Heart right ventricle (tissue), 16 donors: ENCODE results near the gene PEX13. TPM values are rescaled to one million over a fixed set of nuclear protein-coding genes. Genes with fewer than 3 reads are reported as not detected.

Experiments
- ATAC-seq, 8 donors: fragments of 200-7000 bp; cut with Tn5 transposase; one replicate each; pipeline ENCODE4 v1.9.1; 2020; ENCODE audit warnings: mild to moderate bottlenecking in 8 of 8, moderate library complexity in 8 of 8, moderate number of reproducible peaks in 1 of 8
- DNase-seq, 2 donors: peaks; one replicate each; pipeline ENCODE4 v3.0.0-alpha.2; 2020
- H3K27ac ChIP-seq, 10 donors: fragments of 200-600 bp; sonication (generic) in 2 of 10; one replicate each; pipeline versions ENCODE4 v1.5.0 to v1.8.0; 2020 to 2022; ENCODE audit warnings: mild to moderate bottlenecking in 3 of 10
- H3K27me3 ChIP-seq, 7 donors: fragments of 200-600 bp; one replicate each; pipeline ENCODE4 v1.8.0; 2021 to 2022; ENCODE audit warnings: mild to moderate bottlenecking in 2 of 7
- H3K36me3 ChIP-seq, 9 donors: fragments of 200-600 bp; sonication (generic) in 1 of 9; one replicate each; pipeline versions ENCODE4 v1.5.0 to v1.8.0; 2020 to 2022; ENCODE audit warnings: mild to moderate bottlenecking in 2 of 9
- H3K4me1 ChIP-seq, 9 donors: fragments of 200-600 bp; sonication (generic) in 1 of 9; one replicate each; pipeline versions ENCODE4 v1.5.0 to v1.8.0; 2020 to 2022; ENCODE audit warnings: mild to moderate bottlenecking in 4 of 9
- H3K4me3 ChIP-seq, 10 donors: fragments of 200-600 bp; sonication (generic) in 2 of 10; one replicate each; pipeline versions ENCODE4 v1.5.0 to v1.8.0; 2020 to 2022; ENCODE audit warnings: mild to moderate bottlenecking in 7 of 10, moderate library complexity in 2 of 10
- H3K9me3 ChIP-seq, 11 donors: fragments of 200-600 bp in 10 of 11; sonication (generic) in 2 of 11; one replicate each; pipeline versions ENCODE4 v1.5.0 to v1.8.0; 2013 to 2022; ENCODE audit warnings: mild to moderate bottlenecking in 2 of 11, control low read depth in 1 of 11, moderate library complexity in 1 of 11
- WGBS, 2 donors: extraction: QIAGEN DNeasy Blood & Tissue Kit; methylation state at CpG; one replicate each; pipeline ENCODE4 v1.1.7; 2013; ENCODE audit warnings: inconsistent platforms in 1 of 2; 5-methylcytosine and 5-hydroxymethylcytosine counted together
- intact Hi-C, 10 donors: fragments of 100-400 bp; cut with DNase I; formaldehyde crosslinking; loops; one replicate each; pipeline versions ENCODE4 v1.11.1 to v1.14.2; 2022
- polyA plus RNA-seq, 2 donors: library from polyadenylated mRNA; stranded (reverse); fragments of 200-250 nt; gene quantifications; one replicate each; pipeline ENCODE4 v1.2.3, GENCODE V29; 2013
- total RNA-seq, 10 donors: library from RNA; stranded (reverse); fragmentation: NEBNext Ultra II Directional in 3 of 10; extraction: Animal tissue kit (Norgen Biotek cat#: 25700) in 3 of 10; gene quantifications; one replicate each; pipeline versions ENCODE4 v1.2.1 to v1.2.4, GENCODE V29; 2021 to 2023
- TF ChIP-seq, protein P1 (sequence below), 9 donors: fragments of 200-600 bp; sonication (generic) in 2 of 9; IDR thresholded peaks; one replicate each; pipeline versions ENCODE4 v1.5.0 to v1.8.0; 2021 to 2022; ENCODE audit warnings: antibody characterized with exemption in 9 of 9, mild to moderate bottlenecking in 5 of 9, moderate library complexity in 1 of 9
- donor health status: Arrhythmogenic right ventricular cardiomyopathy.
- donor health status: ischemic (EF 13 %, LVEDD 7.1; RV severe dilation, severe dysfunction).
- donor health status: healthy with polysubstance abuse.
- donor health status: DM: no; HTN: yes; CAD: no.
- donor health status: DM: no; HTN: no; CAD: no.
- donor health status: ischemic (EF 25% LVEDD 6.9; RV normal size, moderate dysfunction).
- donor health status: ischemic (EF 25% LVEDD 5.7; RV mildly dilated, moderate dysfunction).
- donor health status: healthy.
- donor health status: DM: yes; HTN: yes; CAD: no.
- donor health status: Ischemic cardiomyopathy.
- donor health status: ischemic (EF 35%, LVEDD 5.7; RV mildly dilated, moderate dysfunction).
- donor health status: nonischemic (EF 11% LVEDD 7.7; RV severe dilation, severe dysfunction).
- donor health status: DM: yes; HTN: yes; CAD: no.
- donor health status: PGD.
- donor health status: ischemic (EF 29% LVEDD 5.4; RV normal size, mild dysfunction).
- donor health status: nonischemic (EF 23%, LVEDD 6.1; RV moderate dilation, normal function).

PEX13 gene
- total and polyA plus RNA-seq, 12 donors = 11.9 to 27.8 (median 23.9) TPM

DNA sequence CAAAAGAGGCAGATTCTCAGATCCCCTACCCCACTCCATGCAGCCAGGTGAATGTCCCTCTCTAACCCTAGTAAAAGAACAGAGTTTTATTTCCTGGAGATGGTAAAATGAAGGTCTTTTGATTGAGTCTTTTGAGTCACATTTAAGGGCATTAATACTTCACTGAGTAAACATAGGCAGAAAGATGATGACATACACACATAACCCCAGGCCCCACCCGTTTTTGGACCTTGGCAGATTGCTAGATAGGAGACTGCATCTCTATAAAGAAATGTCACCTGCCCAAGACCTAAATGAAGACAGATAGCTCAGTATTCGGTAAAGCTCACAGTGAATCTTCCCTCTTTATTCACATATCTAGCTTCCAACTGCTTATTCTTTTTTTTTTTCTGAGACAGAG is 28.3 kb upstream of the PEX13 start:
- 77 to 84% methylated on average over 2 of the region's 2 CpGs for WGBS, 2 donors
- peaks cover 0 to 9% (median 0%) of the 10 kb centered on the region in 9 donors for H3K4me1 ChIP-seq
- no peak overlapping the region for H3K4me3 ChIP-seq
- ATAC-seq (no peak), DNase-seq (no peak)
- H3K27ac ChIP-seq = no peak overlapping the region
- H3K27me3 ChIP-seq = no peaks in the 10 kb centered on the region
- H3K36me3 ChIP-seq = no peaks in the 10 kb centered on the region
- TF ChIP-seq, protein P1, sequence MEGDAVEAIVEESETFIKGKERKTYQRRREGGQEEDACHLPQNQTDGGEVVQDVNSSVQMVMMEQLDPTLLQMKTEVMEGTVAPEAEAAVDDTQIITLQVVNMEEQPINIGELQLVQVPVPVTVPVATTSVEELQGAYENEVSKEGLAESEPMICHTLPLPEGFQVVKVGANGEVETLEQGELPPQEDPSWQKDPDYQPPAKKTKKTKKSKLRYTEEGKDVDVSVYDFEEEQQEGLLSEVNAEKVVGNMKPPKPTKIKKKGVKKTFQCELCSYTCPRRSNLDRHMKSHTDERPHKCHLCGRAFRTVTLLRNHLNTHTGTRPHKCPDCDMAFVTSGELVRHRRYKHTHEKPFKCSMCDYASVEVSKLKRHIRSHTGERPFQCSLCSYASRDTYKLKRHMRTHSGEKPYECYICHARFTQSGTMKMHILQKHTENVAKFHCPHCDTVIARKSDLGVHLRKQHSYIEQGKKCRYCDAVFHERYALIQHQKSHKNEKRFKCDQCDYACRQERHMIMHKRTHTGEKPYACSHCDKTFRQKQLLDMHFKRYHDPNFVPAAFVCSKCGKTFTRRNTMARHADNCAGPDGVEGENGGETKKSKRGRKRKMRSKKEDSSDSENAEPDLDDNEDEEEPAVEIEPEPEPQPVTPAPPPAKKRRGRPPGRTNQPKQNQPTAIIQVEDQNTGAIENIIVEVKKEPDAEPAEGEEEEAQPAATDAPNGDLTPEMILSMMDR (IDR thresholded peaks at IDR 0.05) = no peak
- peaks cover 0 to 15% (median 4%) of the 10 kb centered on the region in 11 donors for H3K9me3 ChIP-seq
- intact Hi-C loops = no loop called here

DNA sequence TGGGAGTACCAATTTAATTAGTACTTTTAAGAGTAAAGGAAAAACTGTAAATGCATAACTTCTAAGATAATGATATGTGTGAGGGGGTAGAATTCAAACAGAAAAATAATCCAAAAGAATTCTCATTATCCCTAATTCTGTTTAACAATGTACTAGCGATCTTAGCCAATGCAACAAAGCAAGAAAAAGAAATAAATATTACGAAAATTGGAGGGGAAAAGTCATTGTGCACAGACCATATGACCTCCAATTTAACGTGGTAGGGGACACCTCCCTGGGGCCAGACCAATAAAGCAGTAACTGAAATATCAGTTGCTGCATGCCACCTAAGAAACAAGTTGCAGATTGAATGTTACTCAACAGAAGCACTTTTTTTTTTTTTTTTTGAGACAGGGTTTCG is 25.9 kb upstream of the PEX13 start:
- no peak for DNase-seq
- Histone ChIP-seq H3K4me1 (peaks cover 0 to 17% (median 0%) of the 10 kb centered on the region in 9 donors), H3K36me3 (peaks cover 0 to 7% (median 0%) of the 10 kb centered on the region in 9 donors), H3K9me3 (peaks cover 0 to 15% (median 4%) of the 10 kb centered on the region in 11 donors), H3K4me3 (no peak overlapping the region), H3K27me3 (no peaks in the 10 kb centered on the region), H3K27ac (no peak overlapping the region)
- WGBS, 2 donors = 93 to 95% methylated on average over 4 of the region's 4 CpGs
- no peak for ATAC-seq
- TF ChIP-seq, protein P1 (IDR thresholded peaks at IDR 0.05) = no peak
- intact Hi-C loops = loop anchor here in 2 of 10 donors (10.0 kb wide), 2 partner anchors 107 to 197 kb away; partner anchors contain the start of gene REL (in 1 of the 2)

DNA sequence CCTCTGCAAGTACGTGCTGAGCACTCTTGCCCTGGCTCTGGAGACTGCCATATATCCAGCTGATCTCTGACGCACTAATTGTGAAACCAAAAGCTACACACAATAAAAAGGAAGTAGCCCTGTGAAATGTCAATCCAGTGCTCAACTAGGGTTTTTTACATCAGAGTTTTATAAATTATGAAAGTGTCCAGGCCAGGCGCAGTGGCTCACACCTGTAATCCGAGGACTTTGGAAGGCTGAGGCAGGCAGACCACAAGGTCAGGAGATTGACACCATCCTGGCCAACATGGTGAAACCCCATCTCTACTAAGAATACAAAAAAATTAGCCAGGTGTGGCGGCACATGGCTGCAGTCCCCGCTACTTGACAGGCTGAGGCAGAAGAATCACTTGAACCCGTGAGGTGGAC is 24.5 kb upstream of the PEX13 start:
- Histone ChIP-seq H3K36me3 (peaks cover 0 to 7% (median 0%) of the 10 kb centered on the region in 9 donors), H3K9me3 (peaks cover 0 to 15% (median 4%) of the 10 kb centered on the region in 11 donors), H3K27ac (peak overlapping the region in 5 of 10 donors; percentile 4 to 81 (median 37)), H3K4me1 (peaks cover 0 to 13% (median 0%) of the 10 kb centered on the region in 9 donors), H3K27me3 (no peaks in the 10 kb centered on the region), H3K4me3 (peak overlapping the region in 2 of 10 donors; percentile 0 to 3)
- peak in 6 of 8 donors; percentile 46 to 84 (median 78) for ATAC-seq
- WGBS, 2 donors = 78 to 90% methylated on average over 7 of the region's 7 CpGs
- intact Hi-C loops = loop anchor here in 2 of 10 donors (10.0 kb wide), 2 partner anchors 108 to 198 kb away; partner anchors contain the start of gene REL (in 1 of the 2)
- no peak for DNase-seq
- TF ChIP-seq, protein P1 (IDR thresholded peaks at IDR 0.05) = no peak

DNA sequence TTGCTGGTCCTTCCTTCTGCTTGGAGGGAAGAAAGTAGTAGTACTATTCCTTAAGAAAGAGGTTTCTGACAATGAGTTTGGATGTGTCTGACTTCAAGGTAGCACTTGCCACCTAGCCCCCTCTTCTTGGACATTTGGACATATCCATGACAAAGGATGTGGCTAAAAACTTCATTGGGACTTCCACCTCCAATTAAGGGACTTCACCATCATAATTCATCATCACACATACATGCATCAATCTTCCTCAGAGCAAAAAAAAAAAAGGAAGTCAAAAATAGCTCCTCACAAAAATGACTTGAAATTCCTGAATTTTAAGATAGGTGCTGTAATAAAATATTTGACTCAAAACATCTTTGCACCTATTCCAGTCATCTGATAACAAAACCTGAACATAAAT is 23.4 kb upstream of the PEX13 start:
- ATAC-seq = no peak
- TF ChIP-seq, protein P1 (IDR thresholded peaks at IDR 0.05) = no peak
- Histone ChIP-seq H3K36me3 (peaks cover 0 to 7% (median 0%) of the 10 kb centered on the region in 9 donors), H3K27me3 (no peaks in the 10 kb centered on the region), H3K4me1 (peaks cover 0 to 13% (median 0%) of the 10 kb centered on the region in 9 donors), H3K4me3 (no peak overlapping the region), H3K9me3 (peaks cover 0 to 15% (median 4%) of the 10 kb centered on the region in 11 donors), H3K27ac (no peak overlapping the region)
- no peak for DNase-seq
- intact Hi-C loops = loop anchor here in 2 of 10 donors (10.0 kb wide), 2 partner anchors 109 to 199 kb away; partner anchors contain the start of gene REL (in 1 of the 2)
